K562 (cell line): ENCODE results near the gene OVCA2. TPM values are rescaled to one million over a fixed set of nuclear protein-coding genes. Genes with fewer than 3 reads are reported as not detected.

Source experiments
- ATAC-seq: fragments of 200-7000 bp; cut with Tn5 transposase; 3 replicates; pipeline ENCODE4 v1.9.1; 2020; ENCODE audit warnings: moderate library complexity
- BruUV-seq: library from RNA; stranded (reverse); fragments of 400-500 nt; replicated peaks from 2 replicates; lab custom pipeline; 2021; lab: Mats Ljungman, UMichigan
- CTCF ChIA-PET: fragments of 300-600 bp; formaldehyde crosslinking; extraction: SDS; loops from one replicate; lab custom pipeline; 2021; ENCODE audit warnings: low intra/inter-chr PET ratio; lab: Yijun Ruan, JAX
- POLR2A ChIA-PET: fragments of 300-600, 350-650 bp; sonication (Branson Sonifier 250); formaldehyde crosslinking; extraction: SDS; loops from one replicate; lab custom pipeline; 2021; ENCODE audit warnings: antibody characterized with exemption, inconsistent platforms; lab: Yijun Ruan, JAX
- DNase-seq, 4 experiments: peaks; one replicate each; pipeline versions ENCODE4 v3.0.0 to v3.0.0-alpha.2; 2011 to 2018; ENCODE audit warnings: low spot score in 3 of 4, mixed read lengths in 3 of 4; ENCODE audit errors: extremely low read depth in 1 of 4
- FAIRE-seq: peaks from 2 replicates; lab custom pipeline; 2011; peaks lifted over from hg19 to GRCh38; lab: Jason Lieb, UNC
- H2AFZ ChIP-seq: 2 replicates; pipeline ENCODE4 v1.6.0; 2011; ENCODE audit warnings: low read depth, low read length, control low read depth, inconsistent platforms
- H3K27ac ChIP-seq: fragments of 200-600 bp; 3 replicates; pipeline ENCODE4 v1.8.0; 2011; ENCODE audit warnings: low read depth, mild to moderate bottlenecking, control low read depth, inconsistent platforms, low read length, moderate library complexity, mixed read lengths; ENCODE audit errors: extremely low read depth
- H3K27me3 ChIP-seq, 2 experiments: fragments of 300-600 bp in 1 of 2; 2 replicates in 1 of 2; 3 replicates in 1 of 2; pipeline versions ENCODE4 v1.6.0 to v1.8.0; 2011; ENCODE audit warnings: inconsistent platforms in 2 of 2, low read length in 2 of 2, mild to moderate bottlenecking in 1 of 2, mixed read lengths in 1 of 2, moderate library complexity in 1 of 2; ENCODE audit not compliant: control insufficient read depth in 2 of 2, insufficient read depth in 2 of 2
- H3K36me3 ChIP-seq: fragments of 300-600 bp; 3 replicates; pipeline ENCODE4 v1.8.0; 2011; ENCODE audit warnings: mild to moderate bottlenecking, low read length, inconsistent platforms; ENCODE audit not compliant: control insufficient read depth, insufficient read depth
- H3K4me1 ChIP-seq, 2 experiments: fragments of 200-600 bp in 1 of 2; replicated peaks in 1 of 2; 2 replicates in 1 of 2; 3 replicates in 1 of 2; pipeline versions ENCODE4 v1.5.1 to v1.8.0; 2011; ENCODE audit warnings: inconsistent platforms in 2 of 2, low read length in 2 of 2, mild to moderate bottlenecking in 1 of 2, mixed read lengths in 1 of 2, moderate library complexity in 1 of 2; ENCODE audit not compliant: control insufficient read depth in 2 of 2, insufficient read depth in 2 of 2
- H3K4me2 ChIP-seq: 2 replicates; pipeline ENCODE4 v1.6.1; 2011; ENCODE audit warnings: low read length, control low read depth, inconsistent platforms, mixed read lengths; ENCODE audit not compliant: insufficient read depth
- H3K4me3 ChIP-seq: fragments of 200-600 bp; sonication (generic), shearing (Covaris generic); 2 replicates; pipeline ENCODE4 v1.5.1; 2016; ENCODE audit warnings: control low read depth, inconsistent platforms
- H3K79me2 ChIP-seq: fragments of 200-600 bp; 3 replicates; pipeline ENCODE4 v1.8.0; 2011; ENCODE audit warnings: low read length, inconsistent platforms; ENCODE audit not compliant: control insufficient read depth, insufficient read depth
- H3K9ac ChIP-seq, 2 experiments: 2 replicates each; pipeline versions ENCODE4 v1.6.0 to v1.6.1; 2011; ENCODE audit warnings: low read depth in 2 of 2, low read length in 2 of 2, control low read depth in 1 of 2, inconsistent platforms in 1 of 2, mild to moderate bottlenecking in 1 of 2, mixed read lengths in 1 of 2; ENCODE audit not compliant: insufficient read depth in 1 of 2
- H3K9me1 ChIP-seq: one replicate; pipeline ENCODE4 v1.6.0; 2011; ENCODE audit warnings: inconsistent platforms, mild to moderate bottlenecking, low read length, moderate library complexity; ENCODE audit not compliant: control insufficient read depth, insufficient read depth
- H3K9me3 ChIP-seq: replicated peaks from 2 replicates; pipeline ENCODE4 v1.5.1; 2011; ENCODE audit warnings: low read depth, low read length, inconsistent platforms; ENCODE audit not compliant: control insufficient read depth, insufficient read depth
- H4K20me1 ChIP-seq: replicated peaks from 2 replicates; pipeline ENCODE4 v1.6.1; 2011; ENCODE audit warnings: low read length, inconsistent platforms, mixed read lengths; ENCODE audit not compliant: control insufficient read depth, insufficient read depth
- BRCA1 ChIP-seq, 2 experiments: fragments of 450-650 bp in 1 of 2; sonication (generic) in 1 of 2; formaldehyde crosslinking in 1 of 2; IDR thresholded peaks; 2 replicates each; pipeline versions ENCODE4 v1.5.0 to v1.6.1; 2017 to 2020; ENCODE audit warnings: mild to moderate bottlenecking in 1 of 2, missing genetic modification reagents in 1 of 2
- CC2D1A ChIP-seq: fragments of 450-650 bp; IDR thresholded peaks from 2 replicates; pipeline ENCODE4 v1.6.1; 2017; ENCODE audit warnings: mild to moderate bottlenecking
- CREB1 ChIP-seq, 2 experiments: sonication (generic) in 1 of 2; formaldehyde crosslinking in 1 of 2; IDR thresholded peaks; 2 replicates each; pipeline versions ENCODE4 v1.6.1 to v1.8.0; 2012 to 2022; ENCODE audit warnings: inconsistent platforms in 1 of 2, mild to moderate bottlenecking in 1 of 2, missing genetic modification reagents in 1 of 2, moderate library complexity in 1 of 2
- FIP1L1 ChIP-seq: fragments of 200-400 bp; formaldehyde crosslinking; IDR thresholded peaks from 2 replicates; pipeline ENCODE4 v1.6.1; 2018; ENCODE audit warnings: mild to moderate bottlenecking, low read depth, low read length; ENCODE audit not compliant: poor library complexity, severe bottlenecking
- KDM2B ChIP-seq: fragments of 250-450 bp; sonication (Bioruptor Pico); IDR thresholded peaks from 2 replicates; pipeline ENCODE4 v1.8.0; 2021; ENCODE audit warnings: mild to moderate bottlenecking, moderate library complexity
- KLF1 ChIP-seq: fragments of 450-650 bp; IDR thresholded peaks from 2 replicates; pipeline ENCODE4 v1.6.1; 2016; ENCODE audit warnings: missing genetic modification characterization, missing compliant biosample characterization
- LARP7 ChIP-seq: fragments of 450-650 bp; IDR thresholded peaks from 2 replicates; pipeline ENCODE4 v1.6.1; 2016
- NONO ChIP-seq, 2 experiments: fragments of 200-400 bp in 1 of 2; fragments of 450-650 bp in 1 of 2; formaldehyde crosslinking in 1 of 2; IDR thresholded peaks; 2 replicates each; pipeline ENCODE4 v1.6.1; 2017; ENCODE audit warnings: low read depth in 2 of 2, mild to moderate bottlenecking in 2 of 2, moderate library complexity in 2 of 2, low read length in 1 of 2
- POLR2H ChIP-seq: IDR thresholded peaks from 2 replicates; pipeline ENCODE4 v1.6.1; 2016; ENCODE audit warnings: missing genetic modification characterization, low read depth, mild to moderate bottlenecking, control low read depth, missing compliant biosample characterization, moderate library complexity
- RUNX1 ChIP-seq: sonication (generic); IDR thresholded peaks from 2 replicates; pipeline ENCODE4 v1.6.1; 2016; ENCODE audit warnings: antibody characterized with exemption, low read depth
- STAG1 ChIP-seq: sonication (generic); formaldehyde crosslinking; IDR thresholded peaks from 2 replicates; pipeline ENCODE4 v1.5.0; 2020; ENCODE audit warnings: missing genetic modification reagents, borderline replicate concordance
- TAF1 ChIP-seq: IDR thresholded peaks from 2 replicates; pipeline ENCODE4 v1.6.1; 2011; ENCODE audit warnings: mild to moderate bottlenecking, low read length, moderate library complexity; ENCODE audit not compliant: insufficient read depth, control insufficient read depth, severe bottlenecking; ENCODE audit errors: extremely low read depth
- TAL1 ChIP-seq: fragments of 450-650 bp; IDR thresholded peaks from 2 replicates; pipeline ENCODE4 v1.6.1; 2016; ENCODE audit warnings: mild to moderate bottlenecking
- U2AF1 ChIP-seq: fragments of 200-400 bp; formaldehyde crosslinking; optimal IDR thresholded peaks from 2 replicates; pipeline ENCODE3; 2017; ENCODE audit warnings: mild to moderate bottlenecking, low read depth, low read length, moderate library complexity
- ZNF174 ChIP-seq: fragments of 250-450 bp; sonication (Bioruptor Pico); IDR thresholded peaks from 2 replicates; pipeline ENCODE4 v1.4.0; 2020; ENCODE audit warnings: mild to moderate bottlenecking
- ZNF282 ChIP-seq: sonication (generic); formaldehyde crosslinking; IDR thresholded peaks from 2 replicates; pipeline ENCODE4 v1.8.1; 2023; ENCODE audit warnings: missing genetic modification reagents
- ZNF785 ChIP-seq: fragments of 250-450 bp; sonication (Bioruptor Pico); IDR thresholded peaks from 2 replicates; pipeline ENCODE4 v1.4.0; 2020; ENCODE audit warnings: mild to moderate bottlenecking
- WGBS: fragments of 100-300 bp; shearing (Covaris generic); methylation state at CpG from one replicate; pipeline ENCODE4 v1.1.6; 2016; ENCODE audit warnings: low coverage, mixed read lengths; ENCODE audit not compliant: insufficient coverage; ENCODE audit errors: missing lambda C conversion rate; 5-methylcytosine and 5-hydroxymethylcytosine counted together
- in situ Hi-C: fragments of 300-500 bp; cut with MboI; formaldehyde crosslinking; loops from 4 replicates; pipeline ENCODE4 v1.15.0; 2018; ENCODE audit warnings: inconsistent platforms, mixed read lengths
- intact Hi-C: fragments of 100-400 bp; cut with micrococcal nuclease; formaldehyde crosslinking; loops from 2 replicates; pipeline ENCODE4 v1.14.2; 2022
- polyA plus RNA-seq, 8 experiments: library from polyadenylated mRNA; depleted of rRNA in 4 of 8; stranded (reverse) in 5 of 8; unstranded in 3 of 8; fragments of >200 nt; fragmentation: Nextera tagmentation in 2 of 8; fragmentation: Illumina TruSeq in 1 of 8; extraction: Ambion mirVana in 2 of 8; extraction: Trizol in 1 of 8; gene quantifications; 2 replicates each; pipeline versions ENCODE4 v1.2.1 to v1.2.3, GENCODE V29; 2011 to 2014; ENCODE audit warnings: inconsistent platforms in 1 of 8, missing spikeins in 1 of 8
- total RNA-seq, 7 experiments: library from RNA; depleted of rRNA in 6 of 7; stranded (reverse); fragments of >200 nt in 6 of 7; fragmentation: Illumina TruSeq in 2 of 7; extraction: Trizol in 2 of 7; gene quantifications; 2 replicates each; pipeline versions ENCODE4 v1.2.1 to v1.2.3, GENCODE V29; 2011 to 2021; ENCODE audit warnings: low replicate concordance in 1 of 7

Gene OVCA2
- total and polyA plus RNA-seq, 9 of the 15 experiments (the other 6 are each of a cell fraction or from before 2014, with no cell fraction given), result 3.0 to 23.7 (median 14.1) TPM

DNA sequence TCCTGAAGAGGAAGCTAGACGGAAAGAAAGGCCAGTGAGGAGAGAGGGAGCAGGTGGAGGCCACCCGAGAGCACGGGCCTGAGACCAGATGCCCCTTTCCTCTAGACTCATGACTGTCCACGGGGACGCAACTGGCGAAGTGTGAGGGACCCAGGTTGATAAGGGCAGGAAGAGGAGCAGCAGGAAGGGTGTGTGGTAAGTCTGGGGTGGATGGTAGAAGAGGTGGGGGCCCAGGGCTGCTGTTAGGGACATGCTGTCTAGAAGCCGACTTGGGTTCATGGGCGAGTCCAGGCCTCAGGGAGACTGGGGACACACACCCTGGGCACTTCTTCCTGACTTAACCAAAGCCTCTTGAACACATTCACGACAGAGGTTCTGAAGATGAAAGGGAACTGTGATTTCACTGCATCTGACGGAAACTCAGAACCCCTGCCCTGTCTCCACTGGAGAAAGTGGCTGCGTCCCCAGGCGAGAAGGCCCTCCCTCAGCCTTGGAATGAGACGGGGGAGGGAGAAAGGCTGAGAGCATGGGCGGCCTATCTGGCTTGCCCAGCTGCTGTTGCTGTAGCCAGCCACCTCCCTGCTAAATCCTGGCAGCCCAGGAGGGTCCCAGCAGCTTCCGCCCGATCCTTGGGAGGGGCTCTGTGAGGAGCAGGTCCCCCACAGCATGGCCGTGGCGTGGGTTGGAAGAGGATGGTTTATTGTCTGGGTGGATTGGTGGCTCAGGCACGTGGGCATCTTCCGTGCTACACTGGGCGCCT lies 19.0 kb downstream of the OVCA2 start:
- no peaks in the 10 kb centered on the region for H3K9me3 ChIP-seq
- no peak overlapping the region for H3K9ac ChIP-seq
- no peak overlapping the region for H3K27ac ChIP-seq
- TF ChIP-seq CREB1 (IDR thresholded peaks at IDR 0.05), result no peak
- no peak for TF ChIP-seq CREB1 (CRISPR knock-in tag; IDR thresholded peaks at IDR 0.05)
- TF ChIP-seq U2AF1, result no peak
- no peak for TF ChIP-seq KLF1 (tag)
- no peak for TF ChIP-seq STAG1 (CRISPR knock-in tag)
- TF ChIP-seq ZNF282 (CRISPR knock-in tag), result no peak
- TF ChIP-seq TAL1, result no peak
- no peak for TF ChIP-seq POLR2H (tag)
- no peak for TF ChIP-seq KDM2B (CRISPR knock-in tag)
- TF ChIP-seq ZNF174 (CRISPR knock-in tag), result no peak
- no peak for TF ChIP-seq CC2D1A
- no peak for TF ChIP-seq NONO (IDR thresholded peaks at IDR 0.05; ENCODE audit: low read depth in 2 of 2, low read length in 1 of 2)
- no peak for TF ChIP-seq LARP7
- TF ChIP-seq TAF1, result no peak
- TF ChIP-seq BRCA1 (IDR thresholded peaks at IDR 0.05), result no peak
- TF ChIP-seq BRCA1 (CRISPR knock-in tag; IDR thresholded peaks at IDR 0.05), result no peak
- TF ChIP-seq FIP1L1, result no peak
- TF ChIP-seq ZNF785 (CRISPR knock-in tag), result no peak
- no peak for TF ChIP-seq RUNX1
- DNase-seq (no peak), ATAC-seq (no peak), FAIRE-seq (no peak)
- intact Hi-C loops (no loop called here), in situ Hi-C loops (loop anchor here (10.0 kb wide), 1 partner anchor 184 kb away; no protein-coding TSS in a partner anchor)
- H3K4me3 ChIP-seq, result no peak overlapping the region
- no peaks in the 10 kb centered on the region for H3K9me1 ChIP-seq
- H3K4me2 ChIP-seq, result no peak overlapping the region
- peaks cover 0 to 36% of the 10 kb centered on the region in 2 experiments; a peak in 2 of 5 replicates for H3K4me1 ChIP-seq
- H3K79me2 ChIP-seq, result no peaks in the 10 kb centered on the region
- ChIA-PET CTCF (no interaction called here), POLR2A (no interaction called here)
- WGBS, result 75% methylated on average over 19 of the region's 21 CpGs
- BruUV-seq, result no TSS peak
- peaks cover 11% of the 10 kb centered on the region; the same call in 1 of the 3 replicates for H3K36me3 ChIP-seq
- H2AFZ ChIP-seq, result no peak overlapping the region
- no peaks in the 10 kb centered on the region for H3K27me3 ChIP-seq
- no peaks in the 10 kb centered on the region for H4K20me1 ChIP-seq
